BLaER1 (cell line): ENCODE results near the gene MALRD1.

Experiments
- H3K27ac ChIP-seq: shearing (Covaris generic); formaldehyde crosslinking; 2 replicates; pipeline ENCODE4 v1.8.1; 2022
- H3K27me3 ChIP-seq: shearing (Covaris generic); formaldehyde crosslinking; 2 replicates; pipeline ENCODE4 v1.8.1; 2022
- H3K36me3 ChIP-seq: shearing (Covaris generic); formaldehyde crosslinking; 2 replicates; pipeline ENCODE4 v1.8.1; 2022
- H3K4me1 ChIP-seq: shearing (Covaris generic); formaldehyde crosslinking; 2 replicates; pipeline ENCODE4 v1.8.1; 2022
- H3K4me2 ChIP-seq: shearing (Covaris generic); formaldehyde crosslinking; 2 replicates; pipeline ENCODE4 v1.8.1; 2022
- H3K4me3 ChIP-seq: shearing (Covaris generic); formaldehyde crosslinking; 2 replicates; pipeline ENCODE4 v1.8.1; 2022
- H3K9ac ChIP-seq: shearing (Covaris generic); formaldehyde crosslinking; 2 replicates; pipeline ENCODE4 v1.8.1; 2022
- H3K9me3 ChIP-seq: shearing (Covaris generic); formaldehyde crosslinking; 2 replicates; pipeline ENCODE4 v1.8.1; 2022
- H4K20me1 ChIP-seq: shearing (Covaris generic); formaldehyde crosslinking; 2 replicates; pipeline ENCODE4 v1.8.1; 2022
- Cebpa-rat ChIP-seq: shearing (Covaris generic); IDR thresholded peaks from 2 replicates; pipeline ENCODE4 v1.8.1; 2022

MALRD1 gene

GRCh38 chr10:19408924-19409323, 360.3 kb downstream of the MALRD1 start:
- H4K20me1 ChIP-seq = no peaks in the 10 kb centered on the region
- H3K4me2 ChIP-seq = no peak overlapping the region
- TF ChIP-seq Cebpa-rat = no peak

GRCh38 chr10:19411119-19411518, 362.5 kb downstream of the MALRD1 start:
- no peaks in the 10 kb centered on the region for H3K27me3 ChIP-seq
- H3K4me3 ChIP-seq = no peak overlapping the region

More at GRCh38 chr10:19408924-19409323, 360.3 kb downstream of the MALRD1 start:
- Histone ChIP-seq H3K4me3 (no peak overlapping the region), H3K27me3 (no peaks in the 10 kb centered on the region), H3K4me1 (no peaks in the 10 kb centered on the region), H3K9me3 (no peaks in the 10 kb centered on the region), H3K9ac (no peak overlapping the region), H3K27ac (no peak overlapping the region), H3K36me3 (no peaks in the 10 kb centered on the region)

GRCh38 chr10:19412531-19412930, 363.9 kb downstream of the MALRD1 start:
- TF ChIP-seq Cebpa-rat = no peak
- Histone ChIP-seq H3K36me3 (no peaks in the 10 kb centered on the region), H3K4me3 (no peak overlapping the region), H3K4me2 (no peak overlapping the region), H3K4me1 (no peaks in the 10 kb centered on the region), H3K27ac (no peak overlapping the region), H3K9ac (no peak overlapping the region), H4K20me1 (no peaks in the 10 kb centered on the region), H3K9me3 (no peaks in the 10 kb centered on the region), H3K27me3 (no peaks in the 10 kb centered on the region)

More at GRCh38 chr10:19411119-19411518, 362.5 kb downstream of the MALRD1 start:
- Histone ChIP-seq H3K27ac (no peak overlapping the region), H3K4me2 (no peak overlapping the region), H3K9ac (no peak overlapping the region), H3K9me3 (no peaks in the 10 kb centered on the region), H4K20me1 (no peaks in the 10 kb centered on the region), H3K4me1 (no peaks in the 10 kb centered on the region), H3K36me3 (no peaks in the 10 kb centered on the region)
- no peak for TF ChIP-seq Cebpa-rat

GRCh38 chr10:19416164-19416563, 367.6 kb downstream of the MALRD1 start:
- H3K27me3 ChIP-seq = no peaks in the 10 kb centered on the region
- no peak overlapping the region for H3K9ac ChIP-seq
- no peak overlapping the region for H3K4me3 ChIP-seq
- no peak overlapping the region for H3K27ac ChIP-seq
- no peaks in the 10 kb centered on the region for H3K36me3 ChIP-seq
- no peak overlapping the region for H3K4me2 ChIP-seq
- TF ChIP-seq Cebpa-rat = no peak
- H3K9me3 ChIP-seq = no peaks in the 10 kb centered on the region
- no peaks in the 10 kb centered on the region for H4K20me1 ChIP-seq
- no peaks in the 10 kb centered on the region for H3K4me1 ChIP-seq

GRCh38 chr10:19417740-19418139, 369.1 kb downstream of the MALRD1 start:
- H3K9me3 ChIP-seq = no peaks in the 10 kb centered on the region

GRCh38 chr10:19421674-19422073, 373.1 kb downstream of the MALRD1 start:
- Histone ChIP-seq H3K4me3 (no peak overlapping the region), H3K27me3 (no peaks in the 10 kb centered on the region), H3K9ac (no peak overlapping the region), H3K27ac (no peak overlapping the region), H3K4me2 (no peak overlapping the region), H3K36me3 (no peaks in the 10 kb centered on the region), H3K4me1 (no peaks in the 10 kb centered on the region), H3K9me3 (no peaks in the 10 kb centered on the region), H4K20me1 (no peaks in the 10 kb centered on the region)
- no peak for TF ChIP-seq Cebpa-rat

More at GRCh38 chr10:19417740-19418139, 369.1 kb downstream of the MALRD1 start:
- TF ChIP-seq Cebpa-rat = no peak
- Histone ChIP-seq H3K27me3 (no peaks in the 10 kb centered on the region), H3K27ac (no peak overlapping the region), H3K4me3 (no peak overlapping the region), H3K36me3 (no peaks in the 10 kb centered on the region), H3K4me2 (no peak overlapping the region), H3K9ac (no peak overlapping the region), H3K4me1 (no peaks in the 10 kb centered on the region), H4K20me1 (no peaks in the 10 kb centered on the region)

- H3K9ac ChIP-seq = no peak overlapping the region
- no peak overlapping the region for H3K4me2 ChIP-seq
- no peaks in the 10 kb centered on the region for H3K36me3 ChIP-seq
- no peaks in the 10 kb centered on the region for H3K9me3 ChIP-seq
- H4K20me1 ChIP-seq = no peaks in the 10 kb centered on the region
- H3K4me1 ChIP-seq = no peaks in the 10 kb centered on the region
- H3K27ac ChIP-seq = no peak overlapping the region
- no peak overlapping the region for H3K4me3 ChIP-seq
- TF ChIP-seq Cebpa-rat = no peak
- H3K27me3 ChIP-seq = no peaks in the 10 kb centered on the region
Measured at GRCh38 chr10:19426034-19426433, 377.4 kb downstream of the MALRD1 start.

GRCh38 chr10:19431622-19432351, 383.2 kb downstream of the MALRD1 start:
- Histone ChIP-seq H3K27me3 (no peaks in the 10 kb centered on the region), H4K20me1 (no peaks in the 10 kb centered on the region), H3K4me2 (no peak overlapping the region), H3K4me1 (no peaks in the 10 kb centered on the region), H3K9me3 (no peaks in the 10 kb centered on the region), H3K27ac (no peak overlapping the region), H3K4me3 (no peak overlapping the region), H3K36me3 (no peaks in the 10 kb centered on the region), H3K9ac (no peak overlapping the region)
- TF ChIP-seq Cebpa-rat = no peak

GRCh38 chr10:19449860-19450259, 401.3 kb downstream of the MALRD1 start:
- TF ChIP-seq Cebpa-rat = no peak
- Histone ChIP-seq H4K20me1 (no peaks in the 10 kb centered on the region), H3K4me2 (no peak overlapping the region), H3K36me3 (no peaks in the 10 kb centered on the region), H3K27me3 (no peaks in the 10 kb centered on the region), H3K4me3 (no peak overlapping the region), H3K9ac (no peak overlapping the region), H3K27ac (no peak overlapping the region), H3K9me3 (no peaks in the 10 kb centered on the region), H3K4me1 (no peaks in the 10 kb centered on the region)

- H3K27me3 ChIP-seq = no peaks in the 10 kb centered on the region
- H3K4me3 ChIP-seq = no peak overlapping the region
- no peaks in the 10 kb centered on the region for H4K20me1 ChIP-seq
- no peak overlapping the region for H3K27ac ChIP-seq
- TF ChIP-seq Cebpa-rat = no peak
- no peak overlapping the region for H3K4me2 ChIP-seq
- H3K9me3 ChIP-seq = no peaks in the 10 kb centered on the region
- H3K9ac ChIP-seq = no peak overlapping the region
- no peaks in the 10 kb centered on the region for H3K36me3 ChIP-seq
- no peaks in the 10 kb centered on the region for H3K4me1 ChIP-seq
Measured at GRCh38 chr10:19451356-19451755, 402.8 kb downstream of the MALRD1 start.
